ENCODE results near the gene LYRM4. TPM values are rescaled to one million over a fixed set of nuclear protein-coding genes. Genes with fewer than 3 reads are reported as not detected.

The LYRM4 gene
- total RNA-seq, 2 experiments from 2014 or later, result 24.8 to 28.1 TPM

GRCh38 chr6:5208471-5208971 is 52.2 kb downstream of the LYRM4 start:
- Histone ChIP-seq H3K27ac (ENCODE audit: low read depth in 1 of 2, low read length in 2 of 2) (no peak overlapping the region), H3K36me3 (ENCODE audit: insufficient read depth, low read length) (no peaks in the 10 kb centered on the region), H3K4me1 (ENCODE audit: insufficient read depth, low read length) (no peaks in the 10 kb centered on the region), H3K27me3 (ENCODE audit: control insufficient read depth in 1 of 2, insufficient read depth in 2 of 2, low read length in 2 of 2) (no peaks in the 10 kb centered on the region), H3K9me3 (ENCODE audit: control insufficient read depth in 1 of 2, insufficient read depth in 1 of 2, low read length in 2 of 2) (no peaks in the 10 kb centered on the region), H3K4me3 (ENCODE audit: low read length) (no peak overlapping the region)
- intact Hi-C loops (cut with DNase I, micrococcal nuclease), result no loop called here
- Mint-ChIP-seq H3K36me3 (ENCODE audit: low read depth) (peaks cover 22% of the 10 kb centered on the region), H3K27ac (no peak overlapping the region), H3K27me3 (no peaks in the 10 kb centered on the region), H3K9me3 (no peaks in the 10 kb centered on the region), H3K4me1 (ENCODE audit: low read depth) (peaks cover 4% of the 10 kb centered on the region), H3K4me3 (no peak overlapping the region)
- POLR2A ChIA-PET, result no interaction called here
- CTCF ChIA-PET, result no interaction called here
- TF ChIP-seq CTCF (IDR thresholded peaks at IDR 0.05), result no peak
- DNase-seq (no peak), ATAC-seq (ENCODE audit: poor library complexity) (no peak)

GRCh38 chr6:5208057-5208456 is 52.7 kb downstream of the LYRM4 start:
- intact Hi-C loops (cut with DNase I, micrococcal nuclease), result no loop called here
- POLR2A ChIA-PET, result no interaction called here
- H3K27me3 ChIP-seq (ENCODE audit: control insufficient read depth in 1 of 2, insufficient read depth in 2 of 2, low read length in 2 of 2), result no peaks in the 10 kb centered on the region
- H3K9me3 Mint-ChIP-seq, result no peaks in the 10 kb centered on the region
- peaks cover 4% of the 10 kb centered on the region for H3K4me1 Mint-ChIP-seq (ENCODE audit: low read depth)
- CTCF ChIA-PET, result no interaction called here
- H3K27ac ChIP-seq (ENCODE audit: low read depth in 1 of 2, low read length in 2 of 2), result no peak overlapping the region
- H3K27ac Mint-ChIP-seq, result no peak overlapping the region
- no peaks in the 10 kb centered on the region for H3K27me3 Mint-ChIP-seq
- DNase-seq (no peak), ATAC-seq (ENCODE audit: poor library complexity) (no peak)
- H3K4me3 Mint-ChIP-seq, result no peak overlapping the region
- no peaks in the 10 kb centered on the region for H3K9me3 ChIP-seq (ENCODE audit: control insufficient read depth in 1 of 2, insufficient read depth in 1 of 2, low read length in 2 of 2)
- TF ChIP-seq CTCF (IDR thresholded peaks at IDR 0.05), result no peak
- no peak overlapping the region for H3K4me3 ChIP-seq (ENCODE audit: low read length)
- peaks cover 17% of the 10 kb centered on the region for H3K36me3 Mint-ChIP-seq (ENCODE audit: low read depth)
- H3K4me1 ChIP-seq (ENCODE audit: insufficient read depth, low read length), result no peaks in the 10 kb centered on the region
- H3K36me3 ChIP-seq (ENCODE audit: insufficient read depth, low read length), result no peaks in the 10 kb centered on the region

GRCh38 chr6:5206920-5207561 is 53.7 kb downstream of the LYRM4 start:
- peaks cover 3% of the 10 kb centered on the region for H3K4me1 Mint-ChIP-seq (ENCODE audit: low read depth)
- no peaks in the 10 kb centered on the region for H3K36me3 ChIP-seq (ENCODE audit: insufficient read depth, low read length)
- peaks cover 7% of the 10 kb centered on the region for H3K36me3 Mint-ChIP-seq (ENCODE audit: low read depth)
- TF ChIP-seq CTCF (IDR thresholded peaks at IDR 0.05), result no peak
- intact Hi-C loops (cut with DNase I, micrococcal nuclease), result no loop called here
- DNase-seq, result no peak
- no peaks in the 10 kb centered on the region for H3K9me3 Mint-ChIP-seq
- CTCF ChIA-PET, result no interaction called here
- POLR2A ChIA-PET, result no interaction called here
- ATAC-seq (ENCODE audit: poor library complexity), result no peak
- H3K27me3 ChIP-seq (ENCODE audit: control insufficient read depth in 1 of 2, insufficient read depth in 2 of 2, low read length in 2 of 2), result no peaks in the 10 kb centered on the region
- H3K4me3 ChIP-seq (ENCODE audit: low read length), result no peak overlapping the region
- H3K27me3 Mint-ChIP-seq, result no peaks in the 10 kb centered on the region
- no peak overlapping the region for H3K27ac Mint-ChIP-seq
- no peaks in the 10 kb centered on the region for H3K4me1 ChIP-seq (ENCODE audit: insufficient read depth, low read length)
- H3K27ac ChIP-seq (ENCODE audit: low read depth in 1 of 2, low read length in 2 of 2), result no peak overlapping the region
- no peaks in the 10 kb centered on the region for H3K9me3 ChIP-seq (ENCODE audit: control insufficient read depth in 1 of 2, insufficient read depth in 1 of 2, low read length in 2 of 2)
- H3K4me3 Mint-ChIP-seq, result no peak overlapping the region

All from CD4-positive, alpha-beta T cell (primary cell).